Vagina (tissue), 2 donors: ENCODE results near the gene ADPRS.

Experiments
- POLR2A ChIP-seq, 2 donors: fragments of 450-650 bp; IDR thresholded peaks; one replicate each; pipeline ENCODE4 v1.6.1; 2017; ENCODE audit warnings: antibody characterized with exemption in 2 of 2, mild to moderate bottlenecking in 2 of 2, moderate library complexity in 2 of 2
- POLR2AphosphoS5 ChIP-seq, 2 donors: sonication (generic); formaldehyde crosslinking; IDR thresholded peaks; one replicate each; pipeline ENCODE4 v1.9.0; 2017; ENCODE audit warnings: antibody characterized with exemption in 2 of 2, mild to moderate bottlenecking in 2 of 2, low read depth in 1 of 2; ENCODE audit not compliant: insufficient read depth in 1 of 2

DNA sequence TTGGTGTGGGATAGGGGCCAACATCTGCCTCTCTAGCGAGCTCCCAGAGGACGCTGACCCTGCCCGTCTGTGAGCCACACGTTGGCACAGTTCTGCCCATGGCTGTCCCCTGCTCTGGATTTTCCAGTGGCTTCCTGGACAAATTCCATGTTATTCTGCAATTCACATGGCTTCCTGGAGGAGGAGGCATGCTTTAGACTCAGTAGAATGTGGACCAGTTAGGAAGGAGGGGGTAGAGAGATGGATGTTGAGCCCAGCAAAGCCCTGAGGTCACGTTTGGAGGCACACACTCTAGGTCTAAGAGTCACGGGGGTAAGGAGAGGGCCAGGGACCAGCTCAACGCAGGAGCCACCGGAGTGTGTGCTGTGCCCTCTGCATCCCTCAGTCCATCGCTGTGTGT lies 24.1 kb downstream of the ADPRS start:
- no peak for TF ChIP-seq POLR2AphosphoS5 (IDR thresholded peaks at IDR 0.05; ENCODE audit: insufficient read depth in 1 of 2, low read depth in 1 of 2)
- TF ChIP-seq POLR2A (IDR thresholded peaks at IDR 0.05) = no peak
